ENCODE data around the gene TFEB.

TFEB gene

DNA sequence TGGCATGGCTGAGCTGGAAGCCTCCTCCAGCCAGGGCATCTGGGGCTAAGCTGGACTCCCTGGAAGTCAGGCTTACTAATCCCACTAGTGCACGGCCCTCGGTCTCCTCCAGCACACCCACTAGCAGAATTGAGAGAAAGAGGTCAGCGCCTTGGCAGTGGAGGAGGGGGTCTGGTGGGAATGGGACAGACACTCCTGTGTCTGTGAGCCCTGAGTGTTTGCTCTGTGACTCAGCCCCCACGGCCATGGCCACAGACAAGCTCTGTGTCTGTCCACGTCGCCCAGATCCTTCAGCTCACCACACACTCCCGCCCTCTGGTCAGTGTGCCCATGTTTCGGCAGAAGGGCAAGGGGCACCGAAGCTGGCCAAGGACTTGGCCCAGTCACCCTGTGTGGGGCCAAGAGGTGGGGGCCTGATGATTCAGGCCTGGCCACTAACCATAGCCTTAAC is 88.3 kb downstream of the TFEB start:
- H3K4me1 ChIP-seq, result 0 out of 2 replicates have a peak, but pooled peaks cover 3% of the 10 kb centered on the region
- H3K27me3 ChIP-seq (ENCODE audit: low read depth), result no peaks in the 10 kb centered on the region
- no peaks in the 10 kb centered on the region for H3K9me3 ChIP-seq
- DNase-seq (ENCODE audit: low spot score in 2 of 2), result no peak
- peaks cover 33% of the 10 kb centered on the region for H3K36me3 ChIP-seq (replicated peaks)
- H3K4me3 ChIP-seq, result no peak overlapping the region
- in situ Hi-C loops (cut with MboI; ENCODE audit: low sequenced_read_pairs), result no loop called here

DNA sequence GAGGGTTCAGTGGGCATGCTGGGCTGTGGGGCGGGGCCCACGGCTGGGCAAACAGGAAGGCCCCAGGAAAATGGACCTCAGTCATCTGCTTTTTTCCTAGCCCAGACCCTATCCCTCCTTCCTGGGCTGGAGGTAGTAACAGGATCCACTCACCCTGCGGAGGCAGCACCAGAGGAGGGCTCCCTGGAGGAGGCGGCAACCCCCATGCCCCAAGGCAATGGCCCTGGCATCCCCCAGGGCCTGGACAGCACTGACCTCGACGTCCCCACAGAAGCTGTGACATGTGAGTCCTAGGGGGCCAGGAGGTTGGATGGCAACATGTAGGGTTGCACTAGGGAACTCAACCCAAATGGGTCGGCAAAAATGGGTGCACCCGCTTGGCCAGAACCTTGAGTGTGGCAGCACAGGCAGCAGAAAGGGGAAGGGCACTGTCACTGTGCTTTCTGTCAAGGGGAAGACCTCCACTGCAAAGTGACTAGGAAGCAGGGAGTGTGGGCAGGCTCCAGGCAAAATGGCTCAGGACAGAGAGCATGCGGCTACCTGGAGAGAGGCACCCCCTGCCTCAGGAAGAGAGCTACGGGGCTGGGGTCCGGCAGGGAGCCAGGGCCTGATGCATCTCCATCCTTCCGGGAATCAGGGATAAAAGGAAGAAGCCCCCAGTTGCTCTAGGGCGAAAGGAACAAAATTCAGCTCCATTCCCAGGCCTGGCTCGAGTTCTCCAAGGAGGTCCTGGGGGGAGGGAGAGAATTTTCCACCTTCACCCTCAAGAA is 89.2 kb downstream of the TFEB start:
- Histone ChIP-seq H3K36me3 (replicated peaks) (peaks cover 29% of the 10 kb centered on the region), H3K4me3 (no peak overlapping the region), H3K27me3 (ENCODE audit: low read depth) (no peaks in the 10 kb centered on the region), H3K4me1 (0 out of 2 replicates have a peak, but pooled peaks cover 3% of the 10 kb centered on the region), H3K9me3 (no peaks in the 10 kb centered on the region)
- in situ Hi-C loops (cut with MboI; ENCODE audit: low sequenced_read_pairs), result no loop called here
- no peak for DNase-seq (ENCODE audit: low spot score in 2 of 2)

DNA sequence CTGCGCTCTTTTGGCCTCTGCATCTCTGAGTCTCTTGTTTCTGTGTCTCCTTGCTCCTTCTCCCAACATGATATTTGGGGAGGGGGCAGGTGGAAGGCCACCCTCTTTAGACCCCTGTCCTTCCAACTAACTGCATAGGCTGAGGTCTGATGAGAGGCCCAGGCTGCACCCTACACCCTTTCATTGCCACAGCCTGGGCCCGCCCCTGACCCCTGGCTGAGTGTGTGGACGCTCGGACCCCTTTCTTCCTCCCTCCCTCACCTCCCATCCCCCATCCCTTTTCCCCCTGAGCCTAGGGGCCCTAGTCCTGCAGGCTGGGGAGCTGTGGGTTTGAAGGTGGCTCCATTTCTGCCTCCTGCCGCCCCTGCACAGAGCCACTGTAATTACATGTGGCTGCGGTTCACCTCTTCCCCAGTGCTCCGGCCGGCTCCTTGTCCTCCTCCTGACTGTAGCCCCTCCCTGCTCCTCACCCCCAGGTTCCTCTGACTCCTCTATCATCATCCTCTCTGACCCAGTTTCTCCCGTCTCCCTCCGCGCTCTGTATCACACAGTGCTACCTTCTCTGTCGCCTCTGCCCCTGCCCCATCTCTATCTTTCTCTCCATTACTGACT is 90.3 kb downstream of the TFEB start:
- in situ Hi-C loops (cut with MboI; ENCODE audit: low sequenced_read_pairs), result no loop called here
- Histone ChIP-seq H3K27me3 (ENCODE audit: low read depth) (no peaks in the 10 kb centered on the region), H3K36me3 (replicated peaks) (peaks cover 22% of the 10 kb centered on the region), H3K9me3 (no peaks in the 10 kb centered on the region), H3K4me1 (0 out of 2 replicates have a peak, but pooled peaks cover 3% of the 10 kb centered on the region), H3K4me3 (no peak overlapping the region)
- DNase-seq (ENCODE audit: low spot score in 2 of 2), result no peak

DNA sequence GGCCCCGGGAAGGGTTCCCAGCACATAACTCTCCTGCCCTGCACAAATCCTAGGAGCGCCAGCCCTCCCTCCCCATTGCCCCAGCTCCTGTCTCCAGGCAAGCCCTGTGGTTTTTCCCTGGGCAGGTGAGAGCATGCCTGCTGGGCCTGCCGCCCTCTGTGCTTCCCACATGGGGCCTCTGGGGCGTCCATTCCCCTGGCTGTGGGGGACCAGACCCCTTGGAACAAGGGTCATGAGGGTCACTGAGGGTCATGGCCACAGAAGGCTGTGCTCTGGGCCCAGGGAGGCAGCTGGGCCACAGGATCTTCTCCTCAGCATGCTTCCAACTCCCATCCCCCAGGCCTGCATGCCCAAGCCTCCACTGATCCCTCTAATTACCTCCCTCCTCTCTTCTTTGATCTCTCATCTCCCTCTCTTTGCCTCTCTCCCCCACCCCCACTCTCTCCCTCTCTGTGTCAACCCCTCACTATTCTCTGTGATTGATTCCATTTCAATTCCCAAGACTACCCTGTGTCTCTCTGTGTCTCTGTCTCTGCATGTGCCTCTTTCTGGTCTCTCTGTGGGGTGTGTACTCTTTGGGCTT is 91.0 kb downstream of the TFEB start:
- H3K9me3 ChIP-seq, result no peaks in the 10 kb centered on the region
- peaks cover 16% of the 10 kb centered on the region for H3K36me3 ChIP-seq (replicated peaks)
- DNase-seq (ENCODE audit: low spot score in 2 of 2), result no peak
- H3K27me3 ChIP-seq (ENCODE audit: low read depth), result no peaks in the 10 kb centered on the region
- 0 out of 2 replicates have a peak, but pooled peaks cover 3% of the 10 kb centered on the region for H3K4me1 ChIP-seq
- no peak overlapping the region for H3K4me3 ChIP-seq
- in situ Hi-C loops (cut with MboI; ENCODE audit: low sequenced_read_pairs), result no loop called here

DNA sequence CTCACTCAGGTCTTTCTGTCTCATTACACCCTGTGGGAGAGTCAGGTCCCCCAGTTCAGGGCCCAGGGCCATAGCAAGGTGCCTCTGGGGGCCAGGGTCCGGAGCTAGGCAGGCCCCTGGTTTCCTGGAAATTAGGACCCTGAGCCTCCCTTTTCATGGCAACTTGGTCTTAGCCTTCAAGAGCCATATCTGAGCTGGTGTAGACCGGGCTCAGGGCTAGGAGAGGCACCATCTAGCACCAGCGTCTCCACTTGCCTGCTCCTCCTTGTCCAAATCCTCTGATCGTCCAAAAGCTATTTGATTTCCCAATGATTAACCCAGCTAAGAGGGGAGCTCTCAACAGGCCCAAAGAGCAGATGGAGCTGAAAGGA is 91.5 kb downstream of the TFEB start:
- Histone ChIP-seq H3K36me3 (replicated peaks) (peaks cover 13% of the 10 kb centered on the region), H3K4me3 (no peak overlapping the region), H3K27me3 (ENCODE audit: low read depth) (no peaks in the 10 kb centered on the region), H3K4me1 (0 out of 2 replicates have a peak, but pooled peaks cover 3% of the 10 kb centered on the region), H3K9me3 (no peaks in the 10 kb centered on the region)
- DNase-seq (ENCODE audit: low spot score in 2 of 2), result no peak
- in situ Hi-C loops (cut with MboI; ENCODE audit: low sequenced_read_pairs), result no loop called here

DNA sequence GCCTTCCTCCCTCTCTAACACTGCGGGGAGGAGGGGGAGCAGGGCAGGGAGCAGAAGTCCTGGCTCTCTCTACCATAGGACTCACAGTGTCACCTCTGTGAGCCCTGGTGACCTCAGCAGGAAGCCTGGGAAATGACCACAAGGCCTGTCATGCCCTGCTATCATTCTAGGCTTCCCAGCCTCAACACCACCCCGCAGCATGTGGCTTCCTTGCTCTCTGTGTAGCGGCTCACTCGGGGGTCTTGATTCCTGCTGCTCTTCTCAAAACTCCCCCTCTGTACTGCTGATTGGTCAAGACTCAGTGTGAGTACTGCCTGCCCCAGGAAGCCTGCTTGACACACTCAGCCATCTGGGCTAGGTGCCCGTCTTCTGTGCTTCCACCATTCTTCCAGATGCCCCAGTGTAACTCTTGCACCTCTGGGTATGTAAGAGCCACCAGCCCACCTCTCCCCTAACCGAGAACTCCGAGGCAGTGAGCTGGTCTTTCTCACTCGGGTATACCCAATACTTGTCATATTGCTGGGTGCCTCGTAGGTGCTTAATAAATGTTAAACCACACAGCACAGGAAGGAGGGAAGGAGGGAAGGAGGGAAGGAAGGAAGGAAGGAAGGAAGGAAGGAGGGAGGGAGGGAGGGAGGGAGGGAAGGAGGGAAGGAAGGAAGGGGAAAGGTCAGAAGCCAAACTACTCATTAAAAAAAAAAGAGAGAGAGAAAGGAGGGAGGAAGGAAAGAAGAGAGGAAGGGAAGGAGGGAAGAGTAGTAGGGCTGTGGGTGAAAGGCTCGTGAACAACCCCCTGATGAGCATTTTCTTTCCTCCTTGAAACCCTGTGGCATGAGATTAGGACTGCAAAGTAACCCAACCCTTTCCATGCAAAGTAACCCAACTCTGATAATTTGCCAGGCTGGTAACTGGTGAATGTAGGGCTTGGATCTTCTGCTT is 92.2 kb downstream of the TFEB start:
- DNase-seq (ENCODE audit: low spot score in 2 of 2), result no peak
- H3K4me1 ChIP-seq, result 0 out of 2 replicates have a peak, but pooled peaks cover 3% of the 10 kb centered on the region
- H3K36me3 ChIP-seq (replicated peaks), result peaks cover 11% of the 10 kb centered on the region
- no peaks in the 10 kb centered on the region for H3K27me3 ChIP-seq (ENCODE audit: low read depth)
- H3K9me3 ChIP-seq, result no peaks in the 10 kb centered on the region
- in situ Hi-C loops (cut with MboI; ENCODE audit: low sequenced_read_pairs), result no loop called here
- H3K4me3 ChIP-seq, result no peak overlapping the region

DNA sequence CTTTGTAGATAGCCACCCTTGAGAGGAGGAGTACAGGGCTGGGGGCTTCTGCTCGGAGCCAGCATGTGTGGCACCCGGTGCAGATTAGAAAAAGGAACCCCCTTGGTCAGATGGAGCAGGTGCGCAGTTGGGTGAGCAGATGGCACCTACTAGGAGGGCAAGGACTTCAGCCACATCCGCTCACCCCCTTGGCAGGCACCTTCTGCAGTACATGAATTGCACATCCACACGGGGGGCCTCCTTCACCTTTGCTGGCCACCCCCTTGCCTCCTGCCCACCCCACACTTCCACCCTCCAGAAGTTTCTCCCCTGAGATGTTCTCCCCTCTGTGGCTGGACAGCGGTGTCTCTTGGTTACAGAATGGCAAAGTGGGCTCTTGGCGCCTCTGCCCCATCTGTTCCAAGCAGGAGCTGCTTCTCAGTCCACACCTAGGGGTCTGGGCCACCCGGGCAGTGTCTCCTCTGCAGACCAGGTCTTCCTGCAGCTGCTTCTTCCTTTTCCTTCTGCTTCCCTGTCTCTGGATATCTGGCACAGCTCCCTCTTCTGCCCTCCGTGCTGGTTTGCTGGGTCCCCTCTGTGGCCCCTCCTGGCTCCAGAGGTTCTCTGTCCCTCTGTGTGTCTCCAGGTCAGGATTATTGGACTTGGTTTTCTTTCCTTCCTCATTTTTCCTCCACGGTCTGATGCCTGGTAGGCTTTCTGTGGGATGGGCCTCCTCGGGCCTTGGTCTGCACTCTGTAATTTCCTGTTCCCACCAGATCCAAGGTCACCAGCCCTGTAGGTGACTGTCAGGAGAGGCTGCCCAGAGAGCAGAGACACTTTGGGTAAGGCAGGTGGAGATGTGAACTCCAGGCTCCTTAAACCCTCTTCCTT is 93.1 kb downstream of the TFEB start:
- no peaks in the 10 kb centered on the region for H3K27me3 ChIP-seq (ENCODE audit: low read depth)
- in situ Hi-C loops (cut with MboI; ENCODE audit: low sequenced_read_pairs), result no loop called here
- no peak for DNase-seq (ENCODE audit: low spot score in 2 of 2)
- H3K36me3 ChIP-seq (replicated peaks), result peaks cover 11% of the 10 kb centered on the region
- peaks cover 7% of the 10 kb centered on the region for H3K4me1 ChIP-seq
- H3K4me3 ChIP-seq, result no peak overlapping the region
- no peaks in the 10 kb centered on the region for H3K9me3 ChIP-seq

DNA sequence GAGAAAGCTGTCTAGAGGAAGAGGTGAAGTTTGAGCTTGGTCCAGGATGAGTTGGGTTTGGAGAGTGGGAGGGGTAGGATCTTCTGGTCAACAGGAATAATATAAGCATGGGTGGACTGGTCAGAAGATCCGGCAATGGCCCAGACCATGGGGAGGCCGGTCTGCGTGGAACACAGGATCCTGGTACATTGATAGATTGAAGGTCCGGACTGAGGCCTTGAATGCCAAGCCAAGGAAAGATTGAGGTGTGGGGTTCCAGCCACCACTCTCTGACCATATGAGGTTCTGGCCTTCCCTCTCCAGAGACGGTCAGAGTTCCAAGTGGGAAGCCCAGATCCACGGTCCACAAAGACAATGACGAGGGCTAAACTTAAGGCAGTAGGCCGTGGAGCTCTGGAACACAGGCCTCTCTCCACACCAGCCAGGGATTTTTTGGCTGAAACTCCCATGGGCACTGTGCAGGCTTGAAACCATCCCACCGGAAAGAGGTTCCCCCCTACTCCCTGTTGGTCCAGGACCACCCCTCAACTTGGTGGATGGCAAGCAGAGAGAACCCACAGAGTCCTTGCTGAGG is 94.0 kb downstream of the TFEB start:
- peaks cover 4% of the 10 kb centered on the region for H3K36me3 ChIP-seq (replicated peaks)
- DNase-seq (ENCODE audit: low spot score in 2 of 2), result no peak
- in situ Hi-C loops (cut with MboI; ENCODE audit: low sequenced_read_pairs), result no loop called here
- no peaks in the 10 kb centered on the region for H3K9me3 ChIP-seq
- H3K4me3 ChIP-seq, result no peak overlapping the region
- peaks cover 7% of the 10 kb centered on the region for H3K4me1 ChIP-seq
- H3K27me3 ChIP-seq (ENCODE audit: low read depth), result no peaks in the 10 kb centered on the region

DNA sequence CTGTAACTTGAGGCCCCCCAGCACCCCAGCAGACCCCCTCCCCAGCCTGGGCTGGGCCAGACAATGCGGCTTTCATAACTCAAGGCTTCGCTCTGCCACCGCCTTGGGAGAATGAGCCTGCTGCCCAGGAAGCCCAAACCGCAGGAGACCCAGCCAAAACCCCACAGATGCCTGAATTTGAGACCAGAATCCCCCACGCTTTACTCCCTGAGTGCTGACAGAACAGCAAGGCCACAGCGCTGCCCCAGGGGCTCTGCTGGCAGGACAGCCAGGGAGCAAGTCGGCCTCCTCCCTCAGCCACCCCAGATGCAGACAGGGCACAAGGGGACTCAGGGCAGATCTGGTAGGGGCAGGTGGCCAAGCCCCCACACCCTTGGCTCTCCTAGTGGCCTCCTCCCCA is 95.0 kb downstream of the TFEB start:
- no peak overlapping the region for H3K4me3 ChIP-seq
- in situ Hi-C loops (cut with MboI; ENCODE audit: low sequenced_read_pairs), result no loop called here
- no peaks in the 10 kb centered on the region for H3K36me3 ChIP-seq (replicated peaks)
- no peaks in the 10 kb centered on the region for H3K27me3 ChIP-seq (ENCODE audit: low read depth)
- no peak for DNase-seq (ENCODE audit: low spot score in 2 of 2)
- H3K9me3 ChIP-seq, result no peaks in the 10 kb centered on the region
- peaks cover 7% of the 10 kb centered on the region for H3K4me1 ChIP-seq

DNA sequence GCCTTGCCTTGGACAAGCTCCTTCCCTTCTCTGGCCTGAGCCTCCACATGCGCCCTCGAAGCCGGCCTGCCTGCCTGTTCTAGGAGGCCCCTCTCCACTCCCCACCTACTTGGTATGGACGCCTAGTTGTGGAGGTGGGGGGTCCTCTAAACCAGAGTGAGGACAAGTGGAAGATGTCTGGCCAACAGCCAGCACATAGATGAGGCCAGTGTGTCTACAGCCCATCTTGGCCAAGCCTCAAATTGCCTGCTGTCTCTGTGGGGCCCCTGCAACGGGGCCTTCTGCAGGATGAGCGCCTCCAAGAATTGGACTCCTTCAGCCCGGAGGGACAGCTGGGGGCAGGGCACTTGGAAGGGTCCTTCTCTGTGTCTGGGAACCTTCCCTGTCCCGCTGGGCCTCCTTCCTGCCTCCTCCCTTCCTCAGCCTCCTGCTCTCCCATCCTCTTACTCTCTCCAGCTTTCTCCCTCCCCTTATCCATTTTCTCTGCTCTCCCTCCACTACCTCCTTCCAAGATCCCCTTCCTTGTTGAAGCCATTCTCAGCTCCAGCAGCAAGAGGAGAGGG is 95.5 kb downstream of the TFEB start:
- Histone ChIP-seq H3K4me1 (peaks cover 7% of the 10 kb centered on the region), H3K36me3 (replicated peaks) (no peaks in the 10 kb centered on the region), H3K4me3 (peak overlapping the region; percentile 66; the same call in 1 of the 2 replicates), H3K9me3 (no peaks in the 10 kb centered on the region), H3K27me3 (ENCODE audit: low read depth) (no peaks in the 10 kb centered on the region)
- DNase-seq (ENCODE audit: low spot score in 2 of 2), result no peak
- in situ Hi-C loops (cut with MboI; ENCODE audit: low sequenced_read_pairs), result no loop called here

DNA sequence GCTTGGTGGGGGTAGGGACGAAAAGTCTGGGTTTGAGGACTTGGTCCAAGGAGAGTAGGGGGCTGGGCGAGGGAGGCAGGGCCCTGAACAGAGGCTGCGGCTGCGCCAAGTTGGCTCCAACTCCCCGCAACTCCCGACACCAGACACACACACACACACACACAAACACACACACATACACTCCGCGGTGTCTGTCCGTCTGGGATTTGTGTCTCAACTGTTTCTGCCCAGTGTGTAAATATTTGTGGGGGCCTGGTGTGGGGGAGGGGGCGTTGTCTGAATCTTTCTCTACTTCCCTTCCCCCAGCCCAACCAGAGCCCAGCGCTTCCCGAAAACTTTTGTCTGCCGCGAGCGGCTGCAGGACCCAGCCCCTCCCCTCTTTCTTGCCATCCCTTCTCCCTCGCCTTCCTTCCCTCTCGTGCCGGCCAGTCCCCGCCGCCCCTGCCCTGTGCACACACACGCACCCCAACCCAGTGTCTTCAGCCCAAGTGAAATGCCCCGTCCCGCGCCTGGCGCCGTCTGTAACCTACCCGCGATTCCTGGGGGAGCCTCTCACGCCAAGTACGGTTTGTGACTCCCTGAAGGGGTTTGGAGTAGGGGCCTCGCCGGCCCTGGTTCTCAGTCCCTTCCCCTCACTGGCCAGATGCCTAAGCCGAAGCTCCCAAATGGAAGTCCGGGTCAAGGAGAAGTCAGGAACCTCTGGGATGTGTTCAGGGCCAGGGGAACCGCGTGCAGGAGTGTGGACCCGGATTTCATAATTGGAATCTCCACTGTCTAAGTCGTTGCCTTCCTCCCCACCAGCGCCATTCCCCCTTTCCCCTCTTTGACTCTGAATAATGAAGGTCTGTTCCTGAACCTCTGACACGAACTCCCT is 96.2 kb downstream of the TFEB start:
- H3K36me3 ChIP-seq (replicated peaks), result no peaks in the 10 kb centered on the region
- H3K4me3 ChIP-seq, result peak overlapping the region; percentile 66
- no peaks in the 10 kb centered on the region for H3K9me3 ChIP-seq
- no peaks in the 10 kb centered on the region for H3K27me3 ChIP-seq (ENCODE audit: low read depth)
- peak; percentile 29 to 67 for DNase-seq (ENCODE audit: low spot score in 2 of 2)
- peaks cover 4% of the 10 kb centered on the region for H3K4me1 ChIP-seq
- in situ Hi-C loops (cut with MboI; ENCODE audit: low sequenced_read_pairs), result no loop called here

All from HAP-1 (cell line).